Lower leg skin (tissue), 4 donors: ENCODE results near the gene STARD7. TPM values are rescaled to one million over a fixed set of nuclear protein-coding genes. Genes with fewer than 3 reads are reported as not detected.
A peak's percentile ranks its signal among the peaks of the same experiment; 100 is the strongest.

ENCODE experiments used
- DNase-seq, 2 donors: peaks; one replicate each; pipeline ENCODE4 v3.0.0-alpha.2; 2019; ENCODE audit warnings: low spot score in 2 of 2
- H3K4me3 ChIP-seq: fragments of 200-600 bp; sonication (generic); 2 replicates; pipeline ENCODE4 v1.5.1; 2017; ENCODE audit warnings: mild to moderate bottlenecking, low read depth; ENCODE audit not compliant: poor library complexity, severe bottlenecking
- POLR2A ChIP-seq, 2 donors: fragments of 450-650 bp; IDR thresholded peaks; one replicate each; pipeline ENCODE4 v1.6.1; 2016 to 2017; ENCODE audit warnings: antibody characterized with exemption in 2 of 2, mild to moderate bottlenecking in 1 of 2, moderate library complexity in 1 of 2
- WGBS, 2 donors: methylation state at CpG; one replicate each; pipeline ENCODE4 v1.1.5; 2018; 5-methylcytosine and 5-hydroxymethylcytosine counted together
- intact Hi-C: fragments of 100-400 bp; cut with DNase I; formaldehyde crosslinking; loops from one replicate; pipeline ENCODE4 v1.15.0; 2023; ENCODE audit warnings: low total_unique reads
- total RNA-seq, 4 donors: library from RNA; depleted of rRNA; stranded (reverse); fragments of >200 nt; gene quantifications; one replicate each; pipeline ENCODE4 v1.1.0, GENCODE V29; 2016
- TF ChIP-seq, protein P1 (sequence below), 3 donors: fragments of 450-650 bp; IDR thresholded peaks; one replicate each; pipeline ENCODE4 v1.5.1; 2016; ENCODE audit warnings: antibody characterized with exemption in 3 of 3, mild to moderate bottlenecking in 3 of 3, moderate library complexity in 2 of 3

STARD7 gene
- total RNA-seq, 4 donors from 2014 or later = 52.5 to 101 (median 77.2) TPM

DNA sequence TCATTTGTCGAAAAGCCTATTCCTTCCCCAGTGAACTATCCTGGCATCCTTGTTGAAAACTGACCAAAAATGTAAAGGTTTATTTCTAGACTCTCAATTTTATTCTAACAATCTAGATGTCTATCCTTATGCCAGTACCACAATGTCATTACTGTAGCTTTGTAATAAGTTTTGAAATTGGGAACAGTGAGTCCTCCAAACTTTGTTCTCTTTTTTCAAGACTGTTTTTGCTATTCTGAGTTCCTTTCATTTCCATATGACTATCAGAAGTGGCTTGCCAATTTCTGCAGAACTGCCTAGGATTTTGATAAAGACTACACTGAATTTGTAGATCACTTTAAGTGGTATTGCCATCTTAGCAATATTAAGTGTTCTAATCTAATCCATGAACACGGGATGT, 9.7 kb downstream of the STARD7 start:
- 92 to 95% methylated on average over 2 of the region's 2 CpGs for WGBS, 2 donors
- intact Hi-C loops = no loop called here
- no peak for TF ChIP-seq POLR2A (IDR thresholded peaks at IDR 0.05)
- TF ChIP-seq, protein P1, sequence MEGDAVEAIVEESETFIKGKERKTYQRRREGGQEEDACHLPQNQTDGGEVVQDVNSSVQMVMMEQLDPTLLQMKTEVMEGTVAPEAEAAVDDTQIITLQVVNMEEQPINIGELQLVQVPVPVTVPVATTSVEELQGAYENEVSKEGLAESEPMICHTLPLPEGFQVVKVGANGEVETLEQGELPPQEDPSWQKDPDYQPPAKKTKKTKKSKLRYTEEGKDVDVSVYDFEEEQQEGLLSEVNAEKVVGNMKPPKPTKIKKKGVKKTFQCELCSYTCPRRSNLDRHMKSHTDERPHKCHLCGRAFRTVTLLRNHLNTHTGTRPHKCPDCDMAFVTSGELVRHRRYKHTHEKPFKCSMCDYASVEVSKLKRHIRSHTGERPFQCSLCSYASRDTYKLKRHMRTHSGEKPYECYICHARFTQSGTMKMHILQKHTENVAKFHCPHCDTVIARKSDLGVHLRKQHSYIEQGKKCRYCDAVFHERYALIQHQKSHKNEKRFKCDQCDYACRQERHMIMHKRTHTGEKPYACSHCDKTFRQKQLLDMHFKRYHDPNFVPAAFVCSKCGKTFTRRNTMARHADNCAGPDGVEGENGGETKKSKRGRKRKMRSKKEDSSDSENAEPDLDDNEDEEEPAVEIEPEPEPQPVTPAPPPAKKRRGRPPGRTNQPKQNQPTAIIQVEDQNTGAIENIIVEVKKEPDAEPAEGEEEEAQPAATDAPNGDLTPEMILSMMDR (IDR thresholded peaks at IDR 0.05) = no peak
- DNase-seq = no peak
- no peak overlapping the region for H3K4me3 ChIP-seq

DNA sequence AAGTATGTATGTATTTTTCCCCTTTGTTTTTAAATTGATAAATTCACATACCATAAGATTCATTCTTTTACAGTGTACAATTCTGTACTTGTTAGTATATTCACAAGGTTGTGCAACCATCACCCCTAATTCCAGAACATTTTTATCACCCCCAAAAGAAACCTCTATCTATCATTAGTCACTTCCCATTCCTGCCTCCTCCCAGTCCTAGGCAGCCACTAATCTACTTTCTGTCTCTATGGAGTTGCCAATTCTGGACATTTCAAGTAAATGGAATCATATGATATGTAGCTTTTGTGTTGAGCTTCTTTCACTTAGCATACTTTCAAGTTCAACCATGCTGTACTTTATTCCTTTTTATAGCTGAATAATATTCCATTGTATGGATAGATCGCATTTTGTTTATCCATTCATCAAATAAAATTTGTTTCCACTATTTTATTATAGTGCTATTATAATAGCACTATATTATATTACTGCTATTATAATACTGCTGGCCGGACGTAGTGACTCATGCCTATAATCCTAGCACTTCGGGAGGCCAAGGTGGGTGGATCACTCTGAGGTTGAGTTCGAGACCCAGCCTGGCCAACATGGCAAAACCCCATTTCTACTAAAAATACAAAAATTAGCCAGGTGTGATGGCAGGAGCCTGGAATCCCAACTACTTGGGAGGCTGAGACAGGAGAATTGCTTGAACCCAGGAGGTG, 10.9 kb downstream of the STARD7 start:
- H3K4me3 ChIP-seq = no peak overlapping the region
- peak in 1 of 2 donors; percentile 37 for DNase-seq
- TF ChIP-seq, protein P1 (IDR thresholded peaks at IDR 0.05) = no peak
- no peak for TF ChIP-seq POLR2A (IDR thresholded peaks at IDR 0.05)
- intact Hi-C loops = no loop called here
- WGBS, 2 donors = 80 to 83% methylated on average over 5 of the region's 5 CpGs

- H3K4me3 ChIP-seq = no peak overlapping the region
- 71 to 76% methylated on average over 10 of the region's 10 CpGs for WGBS, 2 donors
- peak in 1 of 2 donors; percentile 36 for DNase-seq
- no peak for TF ChIP-seq POLR2A (IDR thresholded peaks at IDR 0.05)
- TF ChIP-seq, protein P1 (IDR thresholded peaks at IDR 0.05) = no peak
- intact Hi-C loops = no loop called here
Observed at GRCh38 chr2:96195410-96196066, 13.1 kb downstream of the STARD7 start.

DNA sequence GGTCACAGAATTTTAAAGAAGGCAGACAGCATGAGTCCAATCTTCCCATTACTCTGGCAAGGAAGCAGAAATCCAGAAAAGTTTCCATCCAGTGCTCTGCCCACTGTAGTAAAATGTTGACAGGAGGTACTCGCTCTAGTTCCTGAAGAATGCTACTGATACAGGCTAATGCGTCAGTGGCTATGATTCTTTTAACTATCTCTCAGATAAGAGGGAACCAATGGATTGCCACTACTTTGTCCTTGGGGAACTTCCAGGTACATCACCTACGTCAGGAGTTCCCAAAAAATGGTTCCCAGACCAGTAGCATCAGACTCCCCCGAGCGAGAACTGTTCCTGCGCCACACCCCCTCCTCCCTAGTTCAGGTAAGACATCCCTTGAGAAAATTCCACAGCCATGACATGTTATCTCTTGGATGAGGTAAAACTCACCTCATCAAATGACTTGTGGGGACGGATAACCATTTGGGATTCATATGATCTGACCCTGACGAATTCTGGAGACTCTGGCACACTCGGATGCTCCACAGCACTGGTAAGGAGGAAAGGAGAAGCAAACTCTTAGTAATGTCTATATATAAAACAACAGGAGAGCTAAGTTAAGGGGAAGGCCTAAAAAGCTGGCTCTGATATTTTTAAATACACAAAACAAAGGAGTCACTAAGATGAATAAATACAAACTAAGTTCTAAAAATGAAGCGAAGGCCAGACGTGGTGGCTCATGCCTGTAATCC, 16.5 kb downstream of the STARD7 start:
- WGBS, 2 donors = 94% methylated on average over 11 of the region's 11 CpGs
- TF ChIP-seq POLR2A (IDR thresholded peaks at IDR 0.05) = no peak
- TF ChIP-seq, protein P1 (IDR thresholded peaks at IDR 0.05) = no peak
- intact Hi-C loops = no loop called here
- no peak for DNase-seq
- H3K4me3 ChIP-seq = no peak overlapping the region

GRCh38 chr2:96188821-96189526, 19.7 kb downstream of the STARD7 start:
- intact Hi-C loops = loop anchor here (5.0 kb wide), 1 partner anchor 1147 kb away; no protein-coding TSS in a partner anchor
- 86% methylated on average over 12 of the region's 12 CpGs for WGBS, 2 donors
- no peak overlapping the region for H3K4me3 ChIP-seq
- DNase-seq = no peak
- no peak for TF ChIP-seq POLR2A (IDR thresholded peaks at IDR 0.05)
- TF ChIP-seq, protein P1 (IDR thresholded peaks at IDR 0.05) = no peak
